Adipose tissue (tissue), 3 donors: ENCODE measurements around the gene GOPC. TPM values are rescaled to one million over a fixed set of nuclear protein-coding genes. Genes with fewer than 3 reads are reported as not detected.
"Not testable (repeated sequence)": the region's sequence is repeated elsewhere in the genome, so short reads cannot be mapped to it uniquely, and the experiment has no call there.

ENCODE experiments used
- H3K27ac ChIP-seq: one replicate; pipeline ENCODE4 v1.5.1; 2013; ENCODE audit warnings: low read depth, low read length
- WGBS, 3 donors: extraction: QIAGEN DNeasy Blood & Tissue Kit; methylation state at CpG; one replicate each; pipeline ENCODE4 v1.1.7; 2013; 5-methylcytosine and 5-hydroxymethylcytosine counted together
- polyA plus RNA-seq, 3 donors: library from polyadenylated mRNA; stranded (reverse); fragments of 200-250 nt; gene quantifications; one replicate each; pipeline ENCODE4 v1.2.3, GENCODE V29; 2013
- donor health status: healthy with polysubstance abuse.
- donor health status: Bipolar disorder and iron deficiency.
- donor health status: healthy.

GOPC gene
- polyA plus RNA-seq, 3 donors: 6.3 to 16.6 (median 8.8) TPM

- H3K27ac ChIP-seq: no peak overlapping the region
Observed at GRCh38 chr6:117531346-117531745, 71.0 kb downstream of the GOPC start.

GRCh38 chr6:117530467-117531242, 71.7 kb downstream of the GOPC start:
- 80 to 93% (median 84%) methylated on average over 4 of the region's 4 CpGs for WGBS, 3 donors
- no peak overlapping the region for H3K27ac ChIP-seq

More at GRCh38 chr6:117531346-117531745, 71.0 kb downstream of the GOPC start:
- WGBS, 3 donors: 52 to 75% (median 57%) methylated on average over 6 of the region's 6 CpGs

GRCh38 chr6:117525607-117526006, 76.7 kb downstream of the GOPC start:
- WGBS, 3 donors: 86 to 95% (median 94%) methylated on average over 2 of the region's 2 CpGs
- no peak overlapping the region for H3K27ac ChIP-seq

- no peak overlapping the region for H3K27ac ChIP-seq
- 88 to 95% (median 89%) methylated on average over 5 of the region's 5 CpGs for WGBS, 3 donors
Observed at GRCh38 chr6:117521791-117522502, 80.4 kb downstream of the GOPC start.

GRCh38 chr6:117520603-117521395, 81.5 kb downstream of the GOPC start:
- no peak overlapping the region for H3K27ac ChIP-seq
- WGBS, 3 donors: 85 to 88% (median 87%) methylated on average over 4 of the region's 4 CpGs

- WGBS, 3 donors: 96 to 98% (median 96%) methylated on average over 6 of the region's 6 CpGs
- H3K27ac ChIP-seq: no peak overlapping the region
Observed at GRCh38 chr6:117518870-117519269, 83.4 kb downstream of the GOPC start.

GRCh38 chr6:117517995-117518394, 84.3 kb downstream of the GOPC start:
- 88 to 93% (median 93%) methylated on average over 5 of the region's 5 CpGs for WGBS, 3 donors
- H3K27ac ChIP-seq: not testable (repeated sequence)

- H3K27ac ChIP-seq: no peak overlapping the region
Observed at GRCh38 chr6:117515326-117515725, 87.0 kb downstream of the GOPC start.

GRCh38 chr6:117514655-117515054, 87.7 kb downstream of the GOPC start:
- no peak overlapping the region for H3K27ac ChIP-seq
- 94 to 100% (median 100%) methylated on average over 1 of the region's 1 CpG for WGBS, 3 donors

- 67 to 89% (median 86%) methylated on average over 7 of the region's 7 CpGs for WGBS, 3 donors
- H3K27ac ChIP-seq: no peak overlapping the region
Observed at GRCh38 chr6:117513778-117514365, 88.4 kb downstream of the GOPC start.

GRCh38 chr6:117512987-117513573, 89.2 kb downstream of the GOPC start:
- no peak overlapping the region for H3K27ac ChIP-seq
- 75 to 88% (median 87%) methylated on average over 2 of the region's 2 CpGs for WGBS, 3 donors

- 80 to 88% (median 84%) methylated on average over 7 of the region's 7 CpGs for WGBS, 3 donors
- H3K27ac ChIP-seq: no peak overlapping the region
Observed at GRCh38 chr6:117512056-117512828, 90.1 kb downstream of the GOPC start.

Other genes starting within 250 kb of the GOPC start
- under 1 TPM in 2 of 3 donors, not detected in 1; 0.01 TPM for gene ROS1, start 176.6 kb downstream of the GOPC start, polyA plus RNA-seq
- gene DCBLD1, start 119.8 kb downstream of the GOPC start, polyA plus RNA-seq: 1 to 10 TPM; 4.2 to 5.5 (median 4.7) TPM
- gene NUS1, start 73.0 kb upstream of the GOPC start, polyA plus RNA-seq: 10 to 100 TPM; 11.8 to 21.9 (median 17.0) TPM